ENCODE results near the gene ATXN10. TPM values are rescaled to one million over a fixed set of nuclear protein-coding genes. Genes with fewer than 3 reads are reported as not detected.
A peak's percentile ranks its signal among the peaks of the same experiment; 100 is the strongest.

ATXN10 gene
- total and polyA plus RNA-seq, 2 of the 13 experiments (the other 11 are each of a cell fraction or from before 2014, with no cell fraction given) = 60.1 to 194 TPM

DNA sequence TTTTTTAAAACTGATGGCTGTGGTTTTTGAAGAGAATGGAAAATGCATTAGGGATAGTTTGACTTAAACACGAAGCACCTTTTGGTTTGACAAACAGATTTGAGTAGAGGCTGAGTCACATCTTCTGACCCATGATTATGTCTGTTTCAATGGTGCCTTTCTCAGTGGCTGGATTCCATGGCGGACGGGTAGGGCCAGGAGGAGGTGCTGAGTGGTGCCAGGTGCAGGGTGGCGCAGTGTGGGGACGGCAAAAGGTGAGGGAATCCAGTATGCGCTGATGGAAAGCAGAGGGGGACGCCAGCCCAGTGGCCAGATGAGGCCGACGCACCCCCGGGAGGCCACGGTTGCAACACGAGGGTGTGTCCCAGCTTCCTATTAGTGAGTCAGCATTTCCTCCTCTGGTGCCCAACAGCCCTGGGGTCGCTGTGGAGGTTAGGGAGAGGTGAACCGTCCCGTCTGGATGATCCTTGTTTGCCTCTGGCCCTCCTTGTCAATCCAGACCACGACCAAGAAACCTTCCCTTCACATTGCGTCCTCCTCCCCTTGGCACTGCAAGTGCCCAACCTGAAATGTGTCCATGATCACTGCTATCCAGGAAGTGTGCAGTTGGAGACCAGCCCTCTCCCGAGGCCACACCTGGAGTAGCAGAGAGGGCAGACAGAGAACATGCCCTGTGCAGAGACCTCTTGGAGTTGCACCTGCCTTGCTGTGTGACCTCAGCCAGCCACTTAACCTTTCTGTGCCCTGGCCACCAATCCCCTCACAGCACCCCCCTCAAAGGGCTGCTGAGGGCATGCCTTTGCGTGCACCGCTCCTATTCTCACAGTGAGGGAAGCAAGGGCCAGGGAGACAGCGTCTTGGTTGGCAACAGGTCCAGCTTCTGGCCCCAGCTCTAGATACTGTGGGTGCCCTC is 32.5 kb upstream of the ATXN10 start (continued):
- TF ChIP-seq NKX3-1 (CRISPR knock-in tag; IDR thresholded peaks at IDR 0.05) (no peak), ERF (CRISPR knock-in tag; IDR thresholded peaks at IDR 0.05) (0 out of 2 replicates have a peak, but pooled peaks have one; percentile 54), RFXAP (CRISPR knock-in tag; IDR thresholded peaks at IDR 0.05; ENCODE audit: borderline replicate concordance) (no peak), GABPB1 (CRISPR knock-in tag; IDR thresholded peaks at IDR 0.05) (peak; percentile 74), KMT2A (CRISPR knock-in tag; IDR thresholded peaks at IDR 0.05) (no peak), MAFK (conservative IDR thresholded peaks at IDR 0.05 in 1 of 2, IDR thresholded peaks at IDR 0.05 in 1 of 2; ENCODE audit: low read length in 2 of 2) (peak; percentile 78 to 88), MAFG (CRISPR knock-in tag; IDR thresholded peaks at IDR 0.05) (peak; percentile 89), POLR2G (IDR thresholded peaks at IDR 0.05; ENCODE audit: low read depth, low read length) (no peak), MXD4 (CRISPR knock-in tag; IDR thresholded peaks at IDR 0.05) (0 out of 2 replicates have a peak, but pooled peaks have one; percentile 36), ZFP36L2 (CRISPR knock-in tag; IDR thresholded peaks at IDR 0.05) (no peak), ESRRA (CRISPR knock-in tag; IDR thresholded peaks at IDR 0.05; ENCODE audit: low read depth) (no peak), ZNF136 (CRISPR knock-in tag; IDR thresholded peaks at IDR 0.05; ENCODE audit: low read depth) (no peak), ZSCAN22 (CRISPR knock-in tag; IDR thresholded peaks at IDR 0.05) (no peak), TBP (CRISPR knock-in tag; IDR thresholded peaks at IDR 0.05) (no peak), ZNF224 (CRISPR knock-in tag; IDR thresholded peaks at IDR 0.05) (no peak), FOSL2 (CRISPR knock-in tag; IDR thresholded peaks at IDR 0.05) (peak; percentile 86)
- TF ChIP-seq, protein P1, sequence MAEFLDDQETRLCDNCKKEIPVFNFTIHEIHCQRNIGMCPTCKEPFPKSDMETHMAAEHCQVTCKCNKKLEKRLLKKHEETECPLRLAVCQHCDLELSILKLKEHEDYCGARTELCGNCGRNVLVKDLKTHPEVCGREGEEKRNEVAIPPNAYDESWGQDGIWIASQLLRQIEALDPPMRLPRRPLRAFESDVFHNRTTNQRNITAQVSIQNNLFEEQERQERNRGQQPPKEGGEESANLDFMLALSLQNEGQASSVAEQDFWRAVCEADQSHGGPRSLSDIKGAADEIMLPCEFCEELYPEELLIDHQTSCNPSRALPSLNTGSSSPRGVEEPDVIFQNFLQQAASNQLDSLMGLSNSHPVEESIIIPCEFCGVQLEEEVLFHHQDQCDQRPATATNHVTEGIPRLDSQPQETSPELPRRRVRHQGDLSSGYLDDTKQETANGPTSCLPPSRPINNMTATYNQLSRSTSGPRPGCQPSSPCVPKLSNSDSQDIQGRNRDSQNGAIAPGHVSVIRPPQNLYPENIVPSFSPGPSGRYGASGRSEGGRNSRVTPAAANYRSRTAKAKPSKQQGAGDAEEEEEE (CRISPR knock-in tag; IDR thresholded peaks at IDR 0.05; ENCODE audit: borderline replicate concordance) = no peak
- TF ChIP-seq, protein P2, sequence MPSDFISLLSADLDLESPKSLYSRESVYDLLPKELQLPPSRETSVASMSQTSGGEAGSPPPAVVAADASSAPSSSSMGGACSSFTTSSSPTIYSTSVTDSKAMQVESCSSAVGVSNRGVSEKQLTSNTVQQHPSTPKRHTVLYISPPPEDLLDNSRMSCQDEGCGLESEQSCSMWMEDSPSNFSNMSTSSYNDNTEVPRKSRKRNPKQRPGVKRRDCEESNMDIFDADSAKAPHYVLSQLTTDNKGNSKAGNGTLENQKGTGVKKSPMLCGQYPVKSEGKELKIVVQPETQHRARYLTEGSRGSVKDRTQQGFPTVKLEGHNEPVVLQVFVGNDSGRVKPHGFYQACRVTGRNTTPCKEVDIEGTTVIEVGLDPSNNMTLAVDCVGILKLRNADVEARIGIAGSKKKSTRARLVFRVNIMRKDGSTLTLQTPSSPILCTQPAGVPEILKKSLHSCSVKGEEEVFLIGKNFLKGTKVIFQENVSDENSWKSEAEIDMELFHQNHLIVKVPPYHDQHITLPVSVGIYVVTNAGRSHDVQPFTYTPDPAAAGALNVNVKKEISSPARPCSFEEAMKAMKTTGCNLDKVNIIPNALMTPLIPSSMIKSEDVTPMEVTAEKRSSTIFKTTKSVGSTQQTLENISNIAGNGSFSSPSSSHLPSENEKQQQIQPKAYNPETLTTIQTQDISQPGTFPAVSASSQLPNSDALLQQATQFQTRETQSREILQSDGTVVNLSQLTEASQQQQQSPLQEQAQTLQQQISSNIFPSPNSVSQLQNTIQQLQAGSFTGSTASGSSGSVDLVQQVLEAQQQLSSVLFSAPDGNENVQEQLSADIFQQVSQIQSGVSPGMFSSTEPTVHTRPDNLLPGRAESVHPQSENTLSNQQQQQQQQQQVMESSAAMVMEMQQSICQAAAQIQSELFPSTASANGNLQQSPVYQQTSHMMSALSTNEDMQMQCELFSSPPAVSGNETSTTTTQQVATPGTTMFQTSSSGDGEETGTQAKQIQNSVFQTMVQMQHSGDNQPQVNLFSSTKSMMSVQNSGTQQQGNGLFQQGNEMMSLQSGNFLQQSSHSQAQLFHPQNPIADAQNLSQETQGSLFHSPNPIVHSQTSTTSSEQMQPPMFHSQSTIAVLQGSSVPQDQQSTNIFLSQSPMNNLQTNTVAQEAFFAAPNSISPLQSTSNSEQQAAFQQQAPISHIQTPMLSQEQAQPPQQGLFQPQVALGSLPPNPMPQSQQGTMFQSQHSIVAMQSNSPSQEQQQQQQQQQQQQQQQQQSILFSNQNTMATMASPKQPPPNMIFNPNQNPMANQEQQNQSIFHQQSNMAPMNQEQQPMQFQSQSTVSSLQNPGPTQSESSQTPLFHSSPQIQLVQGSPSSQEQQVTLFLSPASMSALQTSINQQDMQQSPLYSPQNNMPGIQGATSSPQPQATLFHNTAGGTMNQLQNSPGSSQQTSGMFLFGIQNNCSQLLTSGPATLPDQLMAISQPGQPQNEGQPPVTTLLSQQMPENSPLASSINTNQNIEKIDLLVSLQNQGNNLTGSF (CRISPR knock-in tag; IDR thresholded peaks at IDR 0.05) = no peak
- TF ChIP-seq, protein P3, sequence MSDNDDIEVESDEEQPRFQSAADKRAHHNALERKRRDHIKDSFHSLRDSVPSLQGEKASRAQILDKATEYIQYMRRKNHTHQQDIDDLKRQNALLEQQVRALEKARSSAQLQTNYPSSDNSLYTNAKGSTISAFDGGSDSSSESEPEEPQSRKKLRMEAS (IDR thresholded peaks at IDR 0.05) = peak; percentile 57; the same call in 1 of the 2 replicates

Measured in HepG2 (cell line).